Osteoblast (primary cell): ENCODE measurements around the gene MICAL3. TPM values are rescaled to one million over a fixed set of nuclear protein-coding genes. Genes with fewer than 3 reads are reported as not detected.

Source experiments
- DNase-seq: peaks from one replicate; pipeline ENCODE4 v3.0.0; 2011; ENCODE audit warnings: low spot score, mixed read lengths; ENCODE audit not compliant: insufficient read length; ENCODE audit errors: missing footprints
- H2AFZ ChIP-seq: 2 replicates; pipeline ENCODE4 v1.6.0; 2011; ENCODE audit warnings: mild to moderate bottlenecking, low read length
- H3K27ac ChIP-seq: 2 replicates; pipeline ENCODE4 v1.5.1; 2011; ENCODE audit warnings: mild to moderate bottlenecking, low read depth, low read length, moderate library complexity
- H3K27me3 ChIP-seq: 2 replicates; pipeline ENCODE4 v1.6.0; 2012; ENCODE audit warnings: mild to moderate bottlenecking, control low read depth, inconsistent platforms, low read length, moderate library complexity; ENCODE audit not compliant: insufficient read depth
- H3K36me3 ChIP-seq: 2 replicates; pipeline ENCODE4 v1.5.1; 2011; ENCODE audit warnings: mild to moderate bottlenecking, low read length, control low read depth, moderate library complexity; ENCODE audit not compliant: insufficient read depth
- H3K4me1 ChIP-seq: 2 replicates; pipeline ENCODE4 v1.5.1; 2011; ENCODE audit warnings: mild to moderate bottlenecking, low read length, control low read depth, moderate library complexity; ENCODE audit not compliant: insufficient read depth
- H3K4me2 ChIP-seq: 2 replicates; pipeline ENCODE4 v1.6.0; 2011; ENCODE audit warnings: mild to moderate bottlenecking, low read length; ENCODE audit not compliant: insufficient read depth
- H3K4me3 ChIP-seq: fragments of 200-600 bp; sonication (generic); 3 replicates; pipeline ENCODE4 v1.5.1; 2012; ENCODE audit warnings: mild to moderate bottlenecking, low read length, inconsistent platforms; ENCODE audit not compliant: insufficient read depth
- H3K79me2 ChIP-seq: 2 replicates; pipeline ENCODE4 v1.6.0; 2012; ENCODE audit warnings: mild to moderate bottlenecking, low read length, control low read depth, inconsistent platforms; ENCODE audit not compliant: insufficient read depth
- H3K9me3 ChIP-seq: 2 replicates; pipeline ENCODE4 v1.5.1; 2011; ENCODE audit warnings: low read depth, low read length, control low read depth
- H4K20me1 ChIP-seq: 2 replicates; pipeline ENCODE4 v1.6.0; 2012; ENCODE audit warnings: mild to moderate bottlenecking, low read length, control low read depth; ENCODE audit not compliant: insufficient read depth
- CTCF ChIP-seq: IDR thresholded peaks from 2 replicates; pipeline ENCODE4 v1.5.1; 2011; ENCODE audit warnings: mild to moderate bottlenecking, low read depth, low read length, moderate library complexity; ENCODE audit errors: extremely low read depth
- total RNA-seq: library from RNA; depleted of rRNA; stranded (reverse); fragments of >200 nt; gene quantifications from 2 replicates; pipeline ENCODE4 v1.2.3, GENCODE V29; 2012

The MICAL3 gene
- total RNA-seq, 1 donor = 35.1 TPM

GRCh38 chr22:17862646-17863181 lies 161.6 kb downstream of the MICAL3 start:
- Histone ChIP-seq H3K4me3 (no peak overlapping the region), H3K9me3 (no peaks in the 10 kb centered on the region), H3K4me1 (no peaks in the 10 kb centered on the region), H3K4me2 (no peak overlapping the region), H3K36me3 (peaks cover 37% of the 10 kb centered on the region), H3K79me2 (no peaks in the 10 kb centered on the region), H4K20me1 (no peaks in the 10 kb centered on the region), H3K27ac (no peak overlapping the region), H2AFZ (no peak overlapping the region), H3K27me3 (no peaks in the 10 kb centered on the region)
- no peak for TF ChIP-seq CTCF
- DNase-seq = peak; percentile 81

DNA sequence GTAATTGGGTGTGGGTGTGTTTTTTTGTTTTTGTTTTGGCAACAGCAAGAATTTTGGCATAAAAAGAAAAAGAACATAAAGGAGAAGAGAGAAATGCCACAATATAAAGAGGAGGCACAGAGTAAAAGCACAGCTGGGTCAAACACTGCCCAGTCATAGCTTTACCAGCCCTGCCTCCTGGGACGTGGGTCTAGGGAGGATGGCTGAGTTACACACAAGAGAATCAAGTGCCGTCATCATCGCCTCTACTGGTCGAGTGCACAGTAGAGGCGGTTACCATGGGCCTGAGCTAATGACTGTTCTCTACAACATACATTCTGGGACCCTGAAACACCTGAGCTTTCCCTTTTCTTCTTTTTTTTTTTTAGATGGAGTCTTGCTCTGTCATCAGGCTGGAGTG lies 162.5 kb downstream of the MICAL3 start:
- no peaks in the 10 kb centered on the region for H3K4me1 ChIP-seq
- H3K27ac ChIP-seq = no peak overlapping the region
- TF ChIP-seq CTCF = no peak
- no peak overlapping the region for H2AFZ ChIP-seq
- H3K36me3 ChIP-seq = peaks cover 39% of the 10 kb centered on the region
- no peaks in the 10 kb centered on the region for H3K79me2 ChIP-seq
- H4K20me1 ChIP-seq = no peaks in the 10 kb centered on the region
- peak; percentile 76 for DNase-seq
- H3K9me3 ChIP-seq = no peaks in the 10 kb centered on the region
- no peak overlapping the region for H3K4me3 ChIP-seq
- no peak overlapping the region for H3K4me2 ChIP-seq
- no peaks in the 10 kb centered on the region for H3K27me3 ChIP-seq

- peak; percentile 50 for DNase-seq
- Histone ChIP-seq H3K79me2 (no peaks in the 10 kb centered on the region), H3K36me3 (peaks cover 26% of the 10 kb centered on the region), H2AFZ (no peak overlapping the region), H3K27ac (no peak overlapping the region), H4K20me1 (no peaks in the 10 kb centered on the region), H3K4me3 (no peak overlapping the region), H3K27me3 (no peaks in the 10 kb centered on the region), H3K4me2 (no peak overlapping the region), H3K4me1 (no peaks in the 10 kb centered on the region), H3K9me3 (no peaks in the 10 kb centered on the region)
- TF ChIP-seq CTCF = no peak
These were observed 164.0 kb downstream of the MICAL3 start for GRCh38 chr22:17860220-17860965.

DNA sequence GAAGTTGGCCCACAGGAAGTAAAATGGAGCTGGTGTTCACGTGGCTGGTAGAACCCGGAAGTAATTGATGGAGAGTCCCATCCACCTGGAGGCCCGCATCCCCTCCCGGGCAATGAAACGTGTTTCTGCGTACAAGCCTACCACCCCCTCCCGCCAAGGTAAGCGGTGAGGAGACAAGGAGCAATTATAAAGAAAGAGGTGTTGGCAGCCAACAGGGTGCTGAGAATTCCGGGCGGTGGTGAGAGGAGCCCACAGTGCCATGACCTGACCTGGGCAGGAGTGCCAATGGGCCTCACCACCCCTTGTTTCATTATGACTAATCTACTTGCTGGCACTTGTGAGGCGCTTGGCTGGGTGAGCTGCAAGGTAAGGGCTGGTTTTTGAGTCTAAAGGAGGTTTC lies 166.3 kb downstream of the MICAL3 start:
- no peak overlapping the region for H2AFZ ChIP-seq

More for the DNA sequence above, 166.3 kb downstream of the MICAL3 start:
- Histone ChIP-seq H3K9me3 (no peaks in the 10 kb centered on the region), H3K4me2 (no peak overlapping the region), H3K4me1 (no peaks in the 10 kb centered on the region), H3K36me3 (peaks cover 17% of the 10 kb centered on the region), H3K27ac (no peak overlapping the region), H3K4me3 (no peak overlapping the region), H3K27me3 (no peaks in the 10 kb centered on the region), H4K20me1 (no peaks in the 10 kb centered on the region), H3K79me2 (no peaks in the 10 kb centered on the region)
- no peak for DNase-seq
- no peak for TF ChIP-seq CTCF
